Measurements from ENCODE around the gene TACC2. TPM values are rescaled to one million over a fixed set of nuclear protein-coding genes. Genes with fewer than 3 reads are reported as not detected.
A peak's percentile ranks its signal among the peaks of the same experiment; 100 is the strongest.

Gene TACC2
- total RNA-seq, 4 donors from 2014 or later, result 191 to 400 (median 261) TPM

DNA sequence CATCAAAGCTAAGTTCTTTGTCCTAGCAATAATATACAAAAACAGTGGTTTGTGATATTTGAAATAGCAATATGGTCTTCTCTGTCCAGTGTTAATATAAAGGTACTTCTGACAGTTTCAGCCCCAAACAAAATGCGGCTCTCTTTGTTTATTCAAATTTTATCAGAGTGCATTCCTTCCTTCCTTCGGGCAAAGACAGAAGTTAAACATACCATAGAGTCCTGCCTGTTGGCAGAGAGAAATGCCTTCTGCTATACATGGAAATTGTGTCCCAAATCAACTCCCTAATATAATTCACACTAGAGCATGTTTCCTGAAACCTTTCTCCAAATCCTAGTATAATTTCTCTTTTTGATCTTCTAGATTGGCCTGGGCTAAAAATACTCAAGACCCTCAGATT, 39.9 kb upstream of the TACC2 start:
- intact Hi-C loops (cut with DNase I; ENCODE audit: low total_unique reads), result no loop called here
- DNase-seq (ENCODE audit: low spot score in 2 of 2), result no peak
- TF ChIP-seq, protein P1, sequence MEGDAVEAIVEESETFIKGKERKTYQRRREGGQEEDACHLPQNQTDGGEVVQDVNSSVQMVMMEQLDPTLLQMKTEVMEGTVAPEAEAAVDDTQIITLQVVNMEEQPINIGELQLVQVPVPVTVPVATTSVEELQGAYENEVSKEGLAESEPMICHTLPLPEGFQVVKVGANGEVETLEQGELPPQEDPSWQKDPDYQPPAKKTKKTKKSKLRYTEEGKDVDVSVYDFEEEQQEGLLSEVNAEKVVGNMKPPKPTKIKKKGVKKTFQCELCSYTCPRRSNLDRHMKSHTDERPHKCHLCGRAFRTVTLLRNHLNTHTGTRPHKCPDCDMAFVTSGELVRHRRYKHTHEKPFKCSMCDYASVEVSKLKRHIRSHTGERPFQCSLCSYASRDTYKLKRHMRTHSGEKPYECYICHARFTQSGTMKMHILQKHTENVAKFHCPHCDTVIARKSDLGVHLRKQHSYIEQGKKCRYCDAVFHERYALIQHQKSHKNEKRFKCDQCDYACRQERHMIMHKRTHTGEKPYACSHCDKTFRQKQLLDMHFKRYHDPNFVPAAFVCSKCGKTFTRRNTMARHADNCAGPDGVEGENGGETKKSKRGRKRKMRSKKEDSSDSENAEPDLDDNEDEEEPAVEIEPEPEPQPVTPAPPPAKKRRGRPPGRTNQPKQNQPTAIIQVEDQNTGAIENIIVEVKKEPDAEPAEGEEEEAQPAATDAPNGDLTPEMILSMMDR (IDR thresholded peaks at IDR 0.05), result no peak
- TF ChIP-seq POLR2A (IDR thresholded peaks at IDR 0.05), result no peak
- WGBS, 2 donors, result 61 to 65% methylated on average over 2 of the region's 2 CpGs
- no peak overlapping the region for H3K4me3 ChIP-seq (ENCODE audit: low read depth, poor library complexity, severe bottlenecking)

DNA sequence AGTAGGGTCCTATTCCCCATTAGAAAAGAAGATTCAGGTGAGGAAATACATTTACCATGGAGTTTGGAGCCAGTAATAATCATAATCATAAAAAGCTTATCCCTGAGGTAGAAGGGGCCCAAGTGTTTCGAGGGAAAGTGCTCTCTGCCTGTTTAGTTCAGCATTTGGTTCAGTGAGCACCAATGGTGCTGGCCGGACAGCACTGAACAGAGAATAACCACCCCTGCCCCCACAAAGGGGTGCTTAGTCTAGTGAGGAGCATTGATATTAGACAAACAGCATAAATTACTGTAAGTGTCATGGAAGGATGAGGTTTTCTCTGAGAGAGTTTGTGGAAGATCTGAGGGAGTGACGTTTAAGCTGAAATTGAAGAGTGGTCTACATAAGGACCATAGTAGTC, 39.5 kb upstream of the TACC2 start:
- H3K4me3 ChIP-seq (ENCODE audit: low read depth, poor library complexity, severe bottlenecking), result no peak overlapping the region
- 90 to 93% methylated on average over 3 of the region's 3 CpGs for WGBS, 2 donors
- DNase-seq (ENCODE audit: low spot score in 2 of 2), result peak in 1 of 2 donors; percentile 12
- intact Hi-C loops (cut with DNase I; ENCODE audit: low total_unique reads), result no loop called here
- TF ChIP-seq, protein P1 (IDR thresholded peaks at IDR 0.05), result no peak
- TF ChIP-seq POLR2A (IDR thresholded peaks at IDR 0.05), result no peak

DNA sequence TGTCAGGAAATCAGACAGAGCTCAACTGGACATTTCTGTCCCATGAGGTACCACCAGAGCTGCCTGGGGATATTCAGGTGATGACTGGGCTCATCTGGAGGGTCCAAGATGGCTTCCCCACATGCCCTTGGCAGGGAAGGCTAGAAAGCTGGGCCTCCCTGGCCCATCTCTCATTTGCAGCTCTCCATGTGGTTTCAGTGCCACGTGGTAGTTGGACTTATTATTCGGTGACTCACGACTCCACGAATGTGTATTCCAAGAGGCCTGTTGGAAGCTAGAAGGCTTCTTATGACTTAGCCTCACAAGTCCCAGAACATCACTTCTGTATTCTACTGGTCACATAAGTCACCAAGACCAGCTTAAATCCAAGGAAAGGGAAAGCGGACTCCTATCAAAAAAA, 36.7 kb upstream of the TACC2 start:
- intact Hi-C loops (cut with DNase I; ENCODE audit: low total_unique reads), result no loop called here
- no peak for TF ChIP-seq POLR2A (IDR thresholded peaks at IDR 0.05)
- TF ChIP-seq, protein P1 (IDR thresholded peaks at IDR 0.05), result no peak
- WGBS, 2 donors, result 50 to 83% methylated on average over 5 of the region's 5 CpGs
- H3K4me3 ChIP-seq (ENCODE audit: low read depth, poor library complexity, severe bottlenecking), result no peak overlapping the region
- peak in 1 of 2 donors; percentile 52 for DNase-seq (ENCODE audit: low spot score in 2 of 2)

DNA sequence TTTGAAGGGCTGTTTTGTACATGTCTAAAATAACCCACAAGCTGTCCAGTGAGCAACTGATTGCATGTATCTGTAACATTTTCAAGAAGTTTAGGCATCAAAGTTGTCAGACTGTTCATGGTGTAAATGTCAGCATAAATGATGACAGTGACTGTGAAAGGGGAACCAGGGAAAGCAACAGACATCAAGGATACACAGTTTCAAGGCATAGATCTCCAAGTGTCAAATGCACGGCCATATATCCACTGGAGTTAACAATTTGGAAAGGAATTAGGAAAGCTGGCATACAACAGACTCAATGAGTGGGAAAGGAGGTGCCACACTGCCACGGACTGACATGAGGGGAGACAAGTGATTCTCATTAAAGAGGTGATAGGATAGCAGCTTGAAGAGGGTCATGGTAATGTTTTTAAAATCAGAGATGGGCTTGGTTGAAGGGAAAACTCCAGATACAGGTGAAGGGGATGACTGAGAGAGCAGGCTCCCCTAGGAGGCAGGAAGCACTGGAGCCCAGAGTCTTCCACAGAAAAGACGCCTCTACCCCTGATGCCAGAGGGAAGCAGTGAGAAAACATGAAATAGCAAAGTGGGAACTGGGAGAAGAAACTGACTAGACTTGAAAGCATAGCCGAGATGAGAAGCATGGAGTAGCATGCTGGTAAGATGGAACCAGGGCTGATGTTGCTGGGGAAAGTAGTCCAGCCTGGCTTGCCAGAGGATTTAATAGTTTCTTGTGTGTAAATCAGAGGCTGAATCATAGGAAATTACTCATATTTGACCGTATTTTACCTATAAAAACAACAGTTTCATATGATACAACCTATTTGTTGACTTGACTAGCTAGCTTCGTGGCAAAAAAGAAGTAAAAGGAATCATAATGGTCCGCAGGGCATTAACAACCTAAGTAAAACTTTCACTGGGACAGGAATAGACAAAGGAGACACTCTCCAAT, 32.6 kb upstream of the TACC2 start:
- 85% methylated on average over 7 of the region's 7 CpGs for WGBS, 2 donors
- intact Hi-C loops (cut with DNase I; ENCODE audit: low total_unique reads), result no loop called here
- TF ChIP-seq POLR2A (IDR thresholded peaks at IDR 0.05), result no peak
- TF ChIP-seq, protein P1 (IDR thresholded peaks at IDR 0.05), result no peak
- H3K4me3 ChIP-seq (ENCODE audit: low read depth, poor library complexity, severe bottlenecking), result no peak overlapping the region
- DNase-seq (ENCODE audit: low spot score in 2 of 2), result peak in 1 of 2 donors; percentile 20

DNA sequence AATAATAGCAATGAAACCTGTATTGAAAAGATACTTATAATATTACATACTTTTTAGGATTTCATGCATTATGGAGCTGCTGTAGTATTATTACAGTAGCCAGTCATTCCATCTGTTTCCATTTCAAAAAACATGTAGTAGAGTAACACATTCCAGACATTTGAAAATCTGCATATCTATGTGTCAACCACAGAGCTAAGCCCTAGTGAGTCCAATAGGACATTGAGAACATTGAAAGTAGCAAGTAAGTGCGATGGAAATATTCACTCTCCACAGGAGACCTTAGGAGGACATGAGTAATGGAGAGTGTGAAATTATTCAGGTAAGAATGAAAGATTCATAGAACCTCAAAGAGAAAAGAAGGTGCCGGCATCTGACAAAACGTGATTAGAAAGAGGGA, 29.3 kb upstream of the TACC2 start:
- intact Hi-C loops (cut with DNase I; ENCODE audit: low total_unique reads), result no loop called here
- H3K4me3 ChIP-seq (ENCODE audit: low read depth, poor library complexity, severe bottlenecking), result no peak overlapping the region
- no peak for DNase-seq (ENCODE audit: low spot score in 2 of 2)
- TF ChIP-seq, protein P1 (IDR thresholded peaks at IDR 0.05), result no peak
- TF ChIP-seq POLR2A (IDR thresholded peaks at IDR 0.05), result no peak
- WGBS, 2 donors, result 89 to 94% methylated on average over 3 of the region's 3 CpGs

Data from lower leg skin (tissue), 4 donors.